Renal cortex interstitium (tissue), 11 donors: ENCODE measurements around the gene COPS7A. TPM values are rescaled to one million over a fixed set of nuclear protein-coding genes. Genes with fewer than 3 reads are reported as not detected.

ENCODE experiments used
- DNase-seq, 11 donors: peaks; one replicate each; pipeline ENCODE4 v3.0.0-alpha.2; 2013; ENCODE audit warnings: low read depth in 9 of 11, low spot score in 4 of 11; ENCODE audit errors: extremely low read depth in 1 of 11
- polyA plus RNA-seq, 3 donors: library from polyadenylated mRNA; unstranded; fragments of 120-200 nt; gene quantifications; one replicate each; pipeline ENCODE4 v1.2.1, GENCODE V29; 2013; ENCODE audit not compliant: insufficient read length in 3 of 3

COPS7A gene
- polyA plus RNA-seq, 3 donors: 61.5 to 70.2 (median 65.1) TPM

GRCh38 chr12:6772726-6773589 is 49.1 kb downstream of the COPS7A start:
- DNase-seq: no peak

GRCh38 chr12:6773590-6774351 is 49.9 kb downstream of the COPS7A start:
- no peak for DNase-seq

GRCh38 chr12:6774499-6775062 is 50.7 kb downstream of the COPS7A start:
- DNase-seq: no peak

- DNase-seq: no peak
These were observed 51.6 kb downstream of the COPS7A start for GRCh38 chr12:6775185-6776174.

- no peak for DNase-seq
These were observed 53.5 kb downstream of the COPS7A start for GRCh38 chr12:6777386-6777785.

GRCh38 chr12:6778217-6778573 is 54.3 kb downstream of the COPS7A start:
- DNase-seq: no peak

GRCh38 chr12:6778574-6779550 is 55.0 kb downstream of the COPS7A start:
- DNase-seq: peak; percentile 85 to 96 (median 92)

- DNase-seq: no peak
These were observed 56.0 kb downstream of the COPS7A start for GRCh38 chr12:6779708-6780432.

- DNase-seq: no peak
These were observed 56.7 kb downstream of the COPS7A start for GRCh38 chr12:6780573-6780972.

Other genes starting within 250 kb of the COPS7A start
- gene MRPL51, start 230.8 kb upstream of the COPS7A start, polyA plus RNA-seq: 100 to 1,000 TPM; 143 to 183 (median 174) TPM
- gene NCAPD2, start 229.9 kb upstream of the COPS7A start, polyA plus RNA-seq: 10 to 100 TPM; 63.8 to 69.8 (median 69.5) TPM
- gene GAPDH, start 189.5 kb upstream of the COPS7A start, polyA plus RNA-seq: 1,000 to 10,000 TPM; 2,032 to 2,404 (median 2,056) TPM
- 10 to 100 TPM; 12.8 to 18.2 (median 17.6) TPM for gene IFFO1, start 168.0 kb upstream of the COPS7A start, polyA plus RNA-seq
- gene NOP2, start 155.8 kb upstream of the COPS7A start, polyA plus RNA-seq: 10 to 100 TPM; 24.5 to 30.7 (median 29.3) TPM
- 100 to 1,000 TPM; 294 to 313 (median 295) TPM for gene CHD4, start 116.7 kb upstream of the COPS7A start, polyA plus RNA-seq
- 1 to 10 TPM in 2 of 3 donors, under 1 TPM in 1; 0.96 to 1.5 (median 1.3) TPM for gene LPAR5, start 88.1 kb upstream of the COPS7A start, polyA plus RNA-seq
- 1 to 10 TPM; 3.1 to 6.8 (median 4.9) TPM for gene ACRBP, start 76.6 kb upstream of the COPS7A start, polyA plus RNA-seq
- 100 to 1,000 TPM; 111 to 118 (median 112) TPM for gene ING4, start 60.9 kb upstream of the COPS7A start, polyA plus RNA-seq
- gene ZNF384, start 34.7 kb upstream of the COPS7A start, polyA plus RNA-seq: 10 to 100 TPM; 87.2 to 99.6 (median 91.3) TPM
- 10 to 100 TPM; 11.7 to 14.0 (median 13.0) TPM for gene PIANP, start 23.2 kb upstream of the COPS7A start, polyA plus RNA-seq
- gene MLF2, start 29.1 kb downstream of the COPS7A start, polyA plus RNA-seq: 100 to 1,000 TPM; 194 to 227 (median 210) TPM
- gene PTMS, start 42.3 kb downstream of the COPS7A start, polyA plus RNA-seq: 100 to 1,000 TPM; 513 to 676 (median 531) TPM
- 1 to 10 TPM; 1.9 to 2.1 (median 2.1) TPM for gene LAG3, start 48.5 kb downstream of the COPS7A start, polyA plus RNA-seq
- gene CD4, start 65.5 kb downstream of the COPS7A start, polyA plus RNA-seq: 10 to 100 TPM; 28.0 to 31.1 (median 29.9) TPM
- gene GPR162, start 97.8 kb downstream of the COPS7A start, polyA plus RNA-seq: 10 to 100 TPM; 25.4 to 37.4 (median 28.2) TPM
- gene P3H3, start 104.4 kb downstream of the COPS7A start, polyA plus RNA-seq: 10 to 100 TPM; 24.4 to 41.2 (median 35.2) TPM
- 1 to 10 TPM; 5.9 to 9.2 (median 8.4) TPM for gene GNB3, start 116.9 kb downstream of the COPS7A start, polyA plus RNA-seq
- 10 to 100 TPM; 25.4 to 31.4 (median 28.5) TPM for gene CDCA3, start 127.2 kb downstream of the COPS7A start, polyA plus RNA-seq
- gene USP5, start 128.1 kb downstream of the COPS7A start, polyA plus RNA-seq: 10 to 100 TPM; 55.0 to 70.2 (median 58.4) TPM
- 100 to 1,000 TPM; 560 to 645 (median 574) TPM for gene TPI1, start 143.5 kb downstream of the COPS7A start, polyA plus RNA-seq
- gene SPSB2, start 149.3 kb downstream of the COPS7A start, polyA plus RNA-seq: 10 to 100 TPM in 1 of 3 donors, 1 to 10 TPM in 2; 7.5 to 15.1 (median 9.3) TPM
- 10 to 100 TPM; 18.4 to 21.8 (median 21.7) TPM for gene LRRC23, start 180.8 kb downstream of the COPS7A start, polyA plus RNA-seq
- gene ENO2, start 190.5 kb downstream of the COPS7A start, polyA plus RNA-seq: 10 to 100 TPM; 12.7 to 25.7 (median 13.5) TPM
- 100 to 1,000 TPM in 2 of 3 donors, 10 to 100 TPM in 1; 91.9 to 142 (median 139) TPM for gene ATN1, start 203.9 kb downstream of the COPS7A start, polyA plus RNA-seq
- not detected for gene RNU7-1, start 219.8 kb downstream of the COPS7A start, polyA plus RNA-seq
- gene C12orf57, start 220.0 kb downstream of the COPS7A start, polyA plus RNA-seq: 100 to 1,000 TPM; 131 to 205 (median 154) TPM
- 10 to 100 TPM; 18.7 to 27.0 (median 22.3) TPM for gene PTPN6, start 227.3 kb downstream of the COPS7A start, polyA plus RNA-seq
- gene PHB2, start 246.6 kb downstream of the COPS7A start, polyA plus RNA-seq: 100 to 1,000 TPM; 256 to 296 (median 267) TPM
- gene EMG1, start 246.9 kb downstream of the COPS7A start, polyA plus RNA-seq: 10 to 100 TPM; 43.4 to 53.0 (median 50.7) TPM